ENCODE results near the gene NXN.
"Not testable (repeated sequence)": the region's sequence is repeated elsewhere in the genome, so short reads cannot be mapped to it uniquely, and the experiment has no call there.

GRCh38 chr17:952592-952991 lies 27.0 kb downstream of the NXN start:
- TF ChIP-seq CTCF (conservative IDR thresholded peaks at IDR 0.05; ENCODE audit: low read depth, low read length); EZH2 (IDR thresholded peaks at IDR 0.05; ENCODE audit: borderline replicate concordance, low read depth, low read length, poor library complexity, severe bottlenecking): not testable (repeated sequence)

Measured in A673 (cell line).